Activated CD4-positive, alpha-beta T cell treated with anti-CD3 and anti-CD28 coated beads, Interleukin-2, amount 50 U/mL, for 16 hours (primary cell): Measurements from ENCODE around the gene ABCA13.

Experiments used
- DNase-seq: peaks from one replicate; pipeline ENCODE4 v3.0.0-alpha.2; 2020

ABCA13 gene

DNA sequence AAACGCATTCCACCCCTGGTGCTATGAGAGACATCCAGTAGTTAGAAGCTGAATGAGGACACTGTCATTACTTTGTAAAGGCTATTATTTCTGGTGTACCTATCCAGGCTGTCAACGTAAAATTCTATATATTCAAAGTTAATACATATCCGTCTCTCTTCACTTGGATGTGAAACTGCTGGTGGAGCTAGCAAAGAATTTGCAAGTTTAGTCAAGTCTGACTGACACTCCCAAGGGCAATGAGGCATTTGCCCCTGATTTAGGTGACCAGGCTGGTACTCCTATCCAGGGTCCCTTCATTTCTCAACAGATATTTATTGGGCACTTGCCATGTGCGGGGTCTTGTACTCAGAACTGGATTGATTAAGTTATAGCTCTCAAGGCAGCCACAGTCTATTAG, 493.0 kb downstream of the ABCA13 start:
- no peak for DNase-seq

DNA sequence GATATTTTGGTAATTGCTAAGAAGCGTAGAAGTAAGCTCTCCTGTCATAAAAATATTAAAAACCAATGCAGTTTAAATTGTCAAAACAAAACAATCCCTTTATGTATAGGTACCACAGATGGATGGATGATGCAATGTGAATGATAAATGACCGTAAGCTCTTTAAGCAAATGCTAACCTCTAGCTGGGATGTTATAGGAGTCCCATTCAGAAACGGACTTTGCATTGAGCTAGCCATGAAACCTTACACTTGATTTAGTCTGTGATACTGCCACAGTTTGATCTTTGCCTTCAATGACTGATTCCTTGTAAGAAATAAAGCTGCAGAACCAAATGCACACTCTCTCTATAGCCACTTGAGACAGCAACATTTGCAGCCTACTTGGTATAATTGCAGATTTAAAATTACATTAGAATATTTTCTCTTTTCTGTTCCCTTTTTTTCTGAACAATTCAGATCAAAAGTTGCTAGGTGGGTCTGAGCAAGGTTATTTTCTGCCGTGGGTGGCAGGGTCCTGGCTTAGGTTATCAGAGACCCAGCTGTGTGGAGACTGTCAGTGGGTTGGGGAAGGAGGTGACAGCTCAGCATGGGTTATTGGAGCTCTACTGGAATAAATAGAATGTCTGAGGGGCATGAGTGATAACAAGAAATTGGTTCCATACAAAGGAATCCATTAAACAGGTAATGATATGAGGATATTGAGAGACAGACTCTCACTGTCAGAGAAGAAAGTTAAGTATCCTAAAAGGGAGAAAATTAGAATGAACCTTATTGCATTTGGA, 494.3 kb downstream of the ABCA13 start:
- no peak for DNase-seq

DNA sequence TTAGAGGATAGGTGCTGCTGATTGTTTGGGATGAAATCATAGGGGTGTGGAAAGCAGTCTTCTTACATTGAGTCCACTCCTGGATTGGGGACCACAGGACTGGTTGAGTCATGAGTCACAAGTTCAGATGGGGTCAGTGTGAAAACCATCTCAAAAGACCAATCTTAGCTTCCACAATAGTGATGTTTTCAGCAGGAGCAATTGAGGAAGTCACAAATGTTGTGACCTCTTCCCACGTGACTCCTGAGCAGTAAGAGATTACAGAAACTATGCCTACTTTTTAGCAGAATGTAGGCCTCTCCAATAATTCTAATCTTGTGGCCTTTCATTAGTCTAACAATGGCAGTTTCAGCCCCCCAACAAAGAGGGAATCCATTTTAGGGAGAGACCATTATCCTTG, 496.1 kb downstream of the ABCA13 start:
- no peak for DNase-seq

DNA sequence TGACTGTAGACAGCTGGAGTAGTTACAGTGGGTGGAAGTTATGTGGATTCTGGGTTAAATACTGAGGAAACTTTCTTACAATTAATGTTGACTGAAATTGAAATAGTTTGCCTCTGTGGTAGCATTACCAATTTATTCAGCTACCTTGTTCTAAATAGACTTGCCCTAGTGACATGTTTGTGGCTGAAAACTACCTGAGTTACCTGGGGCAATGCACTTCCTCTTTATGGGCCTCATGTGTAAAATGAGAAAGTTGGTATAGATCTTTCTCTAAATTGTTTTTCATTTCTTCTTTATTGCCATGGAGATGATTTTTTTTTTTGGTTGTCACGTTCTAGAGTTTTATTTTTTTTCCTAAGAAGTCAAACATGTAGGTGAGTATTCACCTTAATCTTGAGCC, 500.4 kb downstream of the ABCA13 start:
- DNase-seq: no peak

DNA sequence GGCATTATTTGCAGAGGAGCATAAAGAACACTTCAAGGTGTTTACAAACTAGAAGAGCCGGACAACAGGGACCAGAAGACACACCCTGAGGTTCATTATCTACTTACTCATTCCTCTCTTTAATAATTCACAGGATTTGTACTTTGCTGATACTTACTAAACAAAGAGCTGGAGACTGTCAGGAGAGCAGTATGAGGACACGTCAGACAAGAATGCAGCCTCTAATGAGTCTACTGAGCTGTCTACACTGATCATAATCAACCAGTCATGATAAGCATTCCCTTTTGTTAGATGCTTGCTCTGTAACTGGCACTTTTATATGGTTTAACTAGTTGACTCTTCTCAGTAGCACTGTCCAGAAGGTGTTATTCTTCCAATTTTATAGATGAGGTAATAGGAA, 509.7 kb downstream of the ABCA13 start:
- no peak for DNase-seq

DNA sequence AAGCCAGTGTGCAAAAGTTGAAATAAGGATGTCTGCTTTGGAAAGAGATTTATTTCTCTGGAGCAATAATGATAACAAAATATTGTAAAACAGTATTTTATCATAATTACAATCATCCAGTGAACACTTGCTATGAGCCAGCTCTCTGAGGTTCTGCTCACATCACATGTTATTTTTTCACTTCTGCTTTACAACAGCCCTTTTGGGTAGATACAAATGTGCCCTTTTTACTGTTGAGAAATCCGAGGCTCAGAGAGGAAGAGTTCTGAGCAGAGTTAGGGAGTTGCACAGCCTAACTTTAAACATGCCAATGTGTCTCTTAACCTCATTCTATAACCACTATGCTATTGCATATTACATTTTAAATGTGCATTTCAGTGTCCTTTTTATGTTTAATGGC, 520.5 kb downstream of the ABCA13 start:
- DNase-seq: no peak
